HG02870 (cell line): ENCODE results near the gene IGF2BP3.
A peak's percentile ranks its signal among the peaks of the same experiment; 100 is the strongest.

Source experiments
- ATAC-seq: cut with Tn5 transposase; IDR thresholded peaks from one replicate; pipeline ENCODE4 v1.9.1; 2021; ENCODE audit warnings: mild to moderate bottlenecking, moderate library complexity; ENCODE audit not compliant: unreplicated experiment

Gene IGF2BP3

DNA sequence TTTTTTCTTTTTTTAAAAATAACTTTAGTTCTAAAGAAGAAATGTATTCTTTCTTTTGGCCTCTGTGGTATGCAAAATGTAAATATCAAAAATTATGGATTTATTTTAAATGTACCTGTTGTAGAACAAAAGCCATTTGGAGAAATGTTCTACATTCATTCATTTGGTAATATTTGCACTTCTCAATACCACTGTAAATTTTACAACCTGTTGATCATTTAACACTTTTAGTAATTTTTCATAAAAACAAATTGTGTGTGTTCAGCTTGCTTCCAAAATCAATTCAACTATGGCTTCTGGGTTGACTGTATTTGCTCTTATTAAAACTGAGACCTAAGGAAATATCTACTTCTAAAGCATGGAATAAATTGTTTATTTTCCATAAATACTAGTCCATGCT is 2.3 kb upstream of the IGF2BP3 start:
- ATAC-seq = no peak

DNA sequence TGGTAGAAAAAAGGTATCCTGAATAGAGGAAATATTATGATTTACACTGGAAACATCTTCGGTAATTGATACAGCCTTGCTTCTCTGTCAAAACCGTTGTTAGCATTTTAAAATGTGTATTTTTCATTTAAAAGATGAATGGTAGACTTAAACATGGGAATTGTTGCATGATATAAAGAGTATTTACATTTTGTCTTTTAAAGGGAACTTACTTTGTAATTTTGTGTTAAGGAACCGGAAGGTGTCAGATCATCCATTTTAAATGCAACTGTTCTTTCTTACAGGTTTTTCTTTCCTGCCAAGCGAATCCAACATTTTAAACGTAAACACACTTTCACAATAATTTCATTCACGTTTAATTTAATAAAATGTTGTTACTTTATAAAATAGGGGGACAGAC is 1.8 kb upstream of the IGF2BP3 start:
- no peak for ATAC-seq

DNA sequence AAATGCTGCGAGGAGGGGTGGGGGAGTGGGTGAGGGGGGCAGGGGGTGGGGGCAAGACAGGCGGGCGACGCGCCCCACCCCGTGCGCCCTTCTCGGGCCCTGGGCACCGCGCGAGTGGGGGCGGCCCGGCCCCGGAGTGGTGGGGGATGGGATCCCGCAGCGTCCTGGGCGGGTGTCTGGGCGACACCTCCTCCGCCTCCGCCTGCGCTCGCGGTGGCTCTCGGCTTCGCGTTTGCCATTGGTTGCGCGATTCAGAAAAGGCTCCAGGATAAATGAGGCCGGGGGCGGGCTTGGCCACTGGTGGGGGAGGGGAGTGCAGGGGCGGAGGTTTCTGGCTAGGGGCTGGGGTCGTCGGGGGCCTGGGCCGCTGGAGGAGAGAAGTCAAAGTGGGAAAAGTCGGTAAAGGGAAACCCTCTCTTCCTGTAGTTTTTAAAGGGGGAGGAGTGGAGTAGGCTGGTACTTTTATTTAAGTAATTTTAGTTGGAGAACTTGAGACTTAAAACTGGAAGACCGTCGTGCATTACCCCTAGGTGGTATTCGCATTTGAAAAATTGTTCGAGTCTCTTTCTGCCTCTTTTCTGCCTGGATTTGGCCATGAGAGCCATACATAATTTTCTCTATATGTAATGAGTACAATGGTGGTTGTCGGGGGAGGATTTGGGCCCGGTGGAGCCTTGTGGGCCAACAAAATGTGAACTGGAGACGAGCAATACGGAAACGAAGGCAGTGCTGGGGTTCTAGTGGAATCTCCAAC is 992 bp upstream of the IGF2BP3 start:
- ATAC-seq = no peak

DNA sequence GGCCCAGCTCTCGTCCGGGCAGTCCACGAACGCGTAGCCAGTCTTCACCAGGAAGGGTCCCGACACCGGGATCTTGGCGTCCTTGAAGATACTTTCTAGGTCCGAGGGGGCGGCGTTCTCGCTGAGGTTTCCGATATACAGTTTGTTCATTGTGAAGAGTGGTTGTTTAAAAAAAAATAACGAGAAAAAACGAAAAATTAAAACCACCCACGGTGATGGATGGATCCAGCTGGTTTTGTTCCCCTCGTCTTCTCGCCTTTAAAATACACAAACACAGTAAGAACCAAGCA is 385 bp downstream of the IGF2BP3 start:
- ATAC-seq = no peak

DNA sequence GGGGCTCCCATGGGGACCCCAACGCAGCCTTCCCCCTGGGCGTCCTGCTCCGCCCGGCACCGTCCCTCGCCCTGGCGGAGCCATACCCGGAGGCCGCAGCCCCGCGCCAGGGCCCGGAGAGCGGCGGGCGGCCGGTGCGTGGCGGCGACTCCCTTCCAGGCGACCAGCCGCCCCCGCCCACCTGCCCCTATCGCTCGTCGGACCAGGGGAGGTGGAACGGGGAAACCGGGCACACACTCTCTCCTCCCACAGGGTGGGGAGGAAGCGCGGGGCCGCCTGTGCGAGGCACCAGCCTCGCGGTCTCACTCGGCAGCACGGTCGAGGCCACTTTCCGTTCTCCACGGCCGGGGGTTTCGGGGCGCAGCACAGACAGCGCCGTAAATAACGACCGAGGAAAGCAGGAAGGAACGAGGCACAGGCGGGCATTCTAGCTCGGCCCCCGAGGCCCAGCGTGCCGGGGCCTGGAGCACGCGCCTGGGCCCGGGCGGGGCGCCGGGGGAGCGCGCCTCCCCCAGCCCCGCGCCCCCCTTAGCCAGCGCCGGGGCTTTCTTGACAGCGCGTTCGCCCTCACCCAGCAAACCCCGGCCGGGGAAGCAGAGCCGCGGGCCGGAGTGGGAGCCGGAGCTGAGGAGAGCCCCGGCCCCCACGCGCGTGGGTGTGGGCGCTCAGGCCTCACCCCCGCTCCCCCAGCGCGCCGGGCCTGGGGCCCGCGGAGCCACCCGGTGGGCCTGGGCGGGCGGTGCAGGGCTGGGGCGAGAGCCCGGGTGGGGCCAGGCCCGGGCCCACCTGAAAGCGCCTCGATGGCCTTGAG is 936 bp downstream of the IGF2BP3 start:
- ATAC-seq = no peak

DNA sequence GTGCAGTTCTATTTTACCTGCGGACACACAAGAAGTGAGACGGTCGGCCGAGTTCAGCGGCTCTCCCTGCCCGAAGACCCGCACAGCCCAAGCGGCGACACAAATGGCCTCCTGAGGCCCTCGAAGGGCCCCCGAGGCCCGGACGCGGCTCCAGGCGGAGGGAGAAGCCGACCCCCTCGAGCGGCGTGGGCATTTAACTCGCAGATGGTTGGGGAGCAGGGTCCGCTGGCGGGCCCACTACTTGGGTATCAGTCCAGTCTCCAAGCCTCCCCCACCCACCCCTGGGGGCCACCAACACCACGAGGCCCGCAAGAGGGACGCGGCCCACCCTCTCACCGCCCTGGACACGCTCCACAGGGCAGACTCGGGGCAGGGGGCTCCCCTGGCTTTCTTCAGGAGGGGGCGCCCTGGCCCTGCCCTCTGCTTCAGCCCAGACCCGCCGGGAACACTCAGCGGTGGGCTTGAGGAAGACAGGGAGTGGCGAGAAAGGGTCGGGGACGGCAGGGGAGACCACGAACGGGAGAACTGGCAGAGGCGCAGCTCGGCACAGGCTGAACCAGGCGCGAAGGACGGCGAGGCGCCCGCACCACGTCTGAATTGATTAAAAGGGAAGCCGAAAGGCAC is 1.7 kb downstream of the IGF2BP3 start:
- no peak for ATAC-seq

DNA sequence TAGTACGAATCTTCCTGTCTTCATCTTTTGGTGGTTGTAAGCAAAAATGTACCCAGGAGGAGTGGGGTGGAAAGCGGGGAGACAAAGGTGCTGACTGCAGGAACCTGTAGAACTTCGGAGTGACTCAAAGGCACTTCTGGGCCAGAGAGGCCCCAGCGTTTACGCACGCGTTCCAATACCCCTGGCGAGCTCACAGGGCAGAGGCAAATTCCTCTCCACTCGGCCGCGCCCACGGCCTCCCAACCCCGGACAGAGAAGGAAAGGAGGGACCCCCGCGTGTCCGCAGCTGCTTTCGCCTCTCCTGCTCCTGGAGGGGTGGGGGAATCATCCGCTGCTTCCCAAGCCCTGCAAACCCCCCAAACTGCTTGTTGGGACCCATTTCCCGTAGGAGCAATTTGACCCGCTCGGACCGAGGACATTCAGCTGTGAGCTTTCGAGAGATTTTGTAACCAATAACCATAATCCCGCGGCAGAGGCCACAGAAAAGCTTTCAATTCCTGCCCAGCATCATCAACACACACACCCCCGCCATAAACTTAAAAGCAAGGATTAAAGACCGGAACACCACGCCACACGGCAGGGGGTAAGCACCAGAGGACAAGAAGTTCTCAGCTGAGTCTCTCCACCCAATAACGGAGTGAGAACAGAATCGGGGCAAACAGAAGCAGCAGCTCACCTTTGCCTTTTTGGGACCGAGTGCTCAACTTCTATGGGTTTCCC is 2.3 kb downstream of the IGF2BP3 start:
- ATAC-seq = no peak

DNA sequence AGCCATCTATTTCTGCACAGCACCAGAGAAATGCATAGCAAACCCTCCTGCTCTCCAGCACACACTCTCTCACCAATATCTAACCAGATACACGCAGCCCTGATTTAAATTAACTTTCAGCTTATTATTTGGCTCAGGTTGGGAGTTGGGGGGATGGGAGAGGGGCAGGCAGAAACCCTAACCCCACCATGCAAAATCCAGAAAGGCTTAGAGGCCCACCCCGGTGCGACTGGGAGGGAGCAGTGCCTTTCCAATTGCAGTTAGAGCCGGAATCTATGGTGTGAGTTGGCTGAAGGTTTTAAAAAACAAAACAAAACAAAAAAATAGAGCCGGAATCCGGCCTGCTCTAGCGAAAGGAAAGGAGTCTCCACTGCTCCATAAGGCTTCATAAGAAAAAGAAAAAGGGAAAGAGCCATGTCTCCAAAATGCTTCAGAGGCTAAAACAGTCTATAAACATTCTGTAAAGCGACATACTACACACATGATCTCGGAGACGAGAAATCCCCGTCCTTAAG is 2.9 kb downstream of the IGF2BP3 start:
- no peak for ATAC-seq

DNA sequence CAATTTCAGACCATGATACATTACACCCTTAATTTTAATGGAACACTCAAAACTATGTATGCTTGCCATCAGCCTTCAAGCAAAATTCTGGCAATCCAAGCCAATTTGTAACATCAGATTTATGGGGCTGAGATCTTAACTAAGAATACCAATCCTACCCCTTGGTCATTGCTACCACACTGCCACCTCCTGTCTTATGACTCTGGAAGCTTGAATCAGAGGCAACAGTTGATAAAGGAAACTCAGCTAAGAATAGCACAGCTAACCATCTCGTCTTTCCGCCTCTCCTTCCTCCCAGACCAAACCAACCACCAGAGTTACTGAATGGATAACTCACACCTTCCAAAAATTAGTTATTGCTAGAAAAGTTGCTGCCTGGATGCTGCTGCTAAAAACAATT is 7.4 kb downstream of the IGF2BP3 start:
- ATAC-seq = no peak

DNA sequence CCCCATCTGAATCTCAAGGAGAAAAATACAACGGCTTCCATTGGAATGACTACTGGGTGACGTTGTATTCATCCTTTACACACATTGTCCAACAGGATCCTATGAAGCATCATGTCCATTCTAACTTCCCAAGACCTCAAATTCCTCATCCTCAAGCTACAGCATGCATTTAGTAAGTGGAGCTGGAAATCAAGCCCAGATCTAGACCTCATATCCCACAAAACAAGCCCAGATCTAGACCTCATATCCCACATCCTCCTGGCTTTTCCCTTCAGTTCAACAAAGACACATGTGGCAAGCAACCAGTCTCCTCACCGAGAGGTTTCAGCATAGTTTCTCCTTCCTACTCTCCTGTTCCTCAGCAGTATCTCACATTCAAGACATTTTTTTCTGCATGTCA is 12.2 kb downstream of the IGF2BP3 start:
- ATAC-seq = no peak

DNA sequence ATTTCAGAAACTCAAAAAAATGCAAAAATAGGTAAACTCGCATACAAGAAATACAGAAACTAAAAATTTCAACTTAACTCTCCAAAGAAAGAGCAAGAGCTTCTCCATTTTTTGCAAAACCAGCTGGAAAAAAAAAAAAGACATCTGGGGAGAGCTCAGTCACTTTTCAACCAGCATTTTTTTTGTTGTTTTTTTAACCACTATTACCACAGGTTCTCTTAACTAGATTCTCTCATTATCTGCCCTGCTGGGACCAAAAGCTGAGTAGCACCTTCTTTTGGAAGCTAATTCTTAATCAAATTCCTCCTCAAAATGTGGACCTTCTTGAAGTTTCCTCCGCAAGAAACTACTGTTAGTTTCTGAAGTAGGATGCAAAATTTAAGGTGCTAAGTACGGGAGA is 14.2 kb downstream of the IGF2BP3 start:
- no peak for ATAC-seq

DNA sequence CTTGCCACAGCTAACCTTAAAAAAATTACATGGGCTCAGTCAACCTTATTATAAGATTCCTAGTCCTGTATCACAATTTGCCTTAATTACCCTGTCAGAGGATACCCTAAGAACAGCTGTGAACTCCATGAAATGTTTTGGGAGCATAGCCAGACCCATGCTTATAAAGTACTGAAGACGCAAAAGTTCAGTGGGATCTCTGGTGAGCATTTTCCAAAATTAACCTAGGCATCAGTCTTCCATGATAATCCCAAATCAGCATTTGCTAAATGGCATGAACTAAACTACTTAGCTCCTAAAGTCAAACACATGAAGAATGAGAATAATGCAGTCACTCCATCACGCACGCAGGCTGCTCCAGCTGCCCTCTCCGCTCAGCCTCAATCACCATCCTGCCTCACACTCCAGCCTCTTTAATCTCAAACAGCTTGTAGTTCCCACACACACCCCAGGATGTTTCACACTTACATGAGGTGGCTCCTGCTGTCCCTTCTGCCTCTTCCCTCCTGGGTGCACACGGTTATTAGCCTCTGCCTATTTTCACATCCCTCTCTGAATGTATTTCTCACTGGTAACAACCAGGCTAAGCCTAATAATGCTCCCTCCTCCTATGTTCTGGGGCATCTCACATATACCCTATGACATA is 15.3 kb downstream of the IGF2BP3 start:
- no peak for ATAC-seq

DNA sequence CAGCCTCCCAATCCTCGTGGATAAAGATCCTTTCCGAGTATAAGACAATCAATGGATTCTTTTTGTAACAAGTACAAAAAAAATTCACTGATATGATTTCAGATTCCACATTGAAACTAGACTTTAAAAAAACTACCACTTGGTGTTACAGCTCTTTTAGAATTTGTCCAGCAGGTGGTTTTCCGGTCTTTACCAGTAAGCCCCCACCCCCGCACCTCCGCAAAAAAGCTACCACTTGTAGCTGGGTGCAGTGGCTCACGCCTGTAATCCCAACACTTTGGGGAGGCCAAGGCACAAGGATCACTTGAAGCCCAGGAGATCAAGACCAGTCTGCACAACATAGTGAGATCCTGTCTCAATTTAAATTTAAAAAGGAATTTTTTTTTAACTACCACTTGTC is 19.8 kb downstream of the IGF2BP3 start:
- no peak for ATAC-seq

DNA sequence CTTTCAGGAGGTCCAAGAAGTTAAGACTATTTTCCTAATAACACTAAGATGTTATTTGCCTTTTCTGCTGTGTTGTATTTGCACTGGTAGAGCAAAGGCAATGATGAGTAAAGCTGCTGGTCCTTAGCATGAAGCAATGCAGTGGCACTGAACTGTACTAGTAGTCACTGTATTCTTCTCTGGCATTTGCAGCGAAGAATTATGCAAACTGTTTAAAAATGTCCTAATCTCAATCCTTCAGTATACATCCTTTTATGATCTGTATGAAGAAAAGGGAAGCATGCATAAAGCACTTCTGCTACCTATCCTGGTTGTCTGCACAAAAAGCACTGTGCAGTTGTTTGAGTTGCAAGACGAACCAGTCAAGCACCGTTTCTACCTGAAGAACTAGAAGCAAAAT is 20.4 kb downstream of the IGF2BP3 start:
- ATAC-seq = no peak

DNA sequence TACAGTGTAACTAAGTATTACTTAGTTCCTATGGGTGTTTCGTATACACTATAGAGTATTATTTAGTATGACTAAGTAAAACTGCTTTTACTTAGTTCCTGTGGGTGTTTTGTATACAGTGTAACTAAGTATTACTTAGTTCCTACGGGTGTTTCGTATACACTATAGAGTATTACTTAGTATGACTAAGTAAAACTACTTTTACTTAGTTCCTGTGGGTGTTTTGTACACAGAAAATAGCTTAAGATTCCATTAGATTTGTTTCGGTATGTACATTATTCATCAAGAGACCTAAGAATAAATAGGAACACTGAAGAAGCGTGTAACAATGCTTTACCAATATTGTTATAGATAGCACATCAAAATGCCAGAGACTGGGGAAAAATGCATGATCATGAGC is 25.0 kb downstream of the IGF2BP3 start:
- peak; percentile 49 for ATAC-seq

DNA sequence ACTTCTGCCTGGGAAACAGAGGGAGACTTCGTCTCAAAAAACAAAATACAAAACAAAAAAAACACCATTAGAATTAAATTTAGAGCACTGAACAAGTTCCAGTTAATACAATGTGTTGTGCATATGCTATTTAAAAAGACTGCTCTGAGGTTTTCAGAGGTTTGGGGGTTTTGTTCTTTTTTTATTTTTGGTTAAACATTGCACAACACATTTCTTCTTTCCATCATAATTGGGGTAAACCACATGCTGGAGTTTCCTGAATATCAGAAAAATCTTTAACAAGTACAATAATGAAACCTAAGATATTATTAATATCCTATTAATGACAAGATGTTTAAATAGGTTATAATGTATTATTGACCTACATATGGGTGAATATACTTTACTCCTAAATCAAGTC is 26.3 kb downstream of the IGF2BP3 start:
- no peak for ATAC-seq

DNA sequence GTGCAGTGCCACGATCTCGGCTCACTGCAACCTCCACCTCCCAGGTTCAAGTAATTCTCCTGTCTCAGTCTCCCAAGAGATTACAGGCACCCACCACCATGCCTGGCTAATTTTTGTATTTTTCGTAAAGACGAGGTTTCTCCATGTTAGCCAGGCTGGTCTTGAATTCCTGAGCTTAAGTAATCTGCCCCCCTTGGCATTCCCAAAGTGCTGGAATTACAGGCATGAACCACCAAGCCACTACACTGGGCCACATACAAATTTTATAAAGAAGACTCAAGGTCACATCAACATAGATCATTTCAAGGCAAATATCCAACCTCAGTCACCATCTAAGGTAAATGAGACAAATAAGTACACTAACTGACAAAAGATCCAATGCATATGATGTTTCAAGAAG is 32.1 kb downstream of the IGF2BP3 start:
- no peak for ATAC-seq

DNA sequence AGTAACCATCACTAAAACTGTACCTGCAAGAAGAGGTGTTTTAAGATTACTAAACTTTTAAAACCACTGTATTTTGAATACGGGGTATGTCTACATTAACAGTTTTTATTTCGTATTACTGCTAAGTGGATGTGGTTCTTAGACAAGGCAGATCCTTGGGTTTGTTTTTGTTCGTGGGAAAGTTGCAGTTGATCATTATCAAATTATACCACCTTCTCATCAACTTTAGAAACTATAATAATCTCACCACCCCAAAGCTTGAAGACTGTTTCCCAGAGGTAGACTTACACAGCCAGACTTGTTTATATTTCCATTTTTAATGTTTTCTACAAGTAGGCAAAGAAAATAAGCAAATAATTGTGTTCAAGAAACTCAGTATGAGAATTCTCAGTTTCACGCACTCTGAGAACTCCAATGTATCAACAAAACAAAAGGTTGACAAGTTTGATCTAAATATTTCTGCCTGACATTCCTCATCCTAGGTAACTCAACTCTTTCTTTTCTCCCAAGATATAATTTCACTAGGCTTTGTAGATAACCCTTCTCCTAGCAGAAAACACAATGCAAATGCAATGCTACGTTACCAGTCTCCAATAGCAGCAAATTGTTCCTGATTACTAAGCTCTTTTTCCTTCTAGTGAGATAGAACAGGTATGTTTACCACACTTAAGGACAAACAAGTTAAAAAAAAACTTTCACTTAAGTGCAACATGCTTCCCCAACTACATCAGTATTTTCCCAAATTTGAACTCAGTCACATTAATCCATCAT is 36.0 kb downstream of the IGF2BP3 start:
- no peak for ATAC-seq

DNA sequence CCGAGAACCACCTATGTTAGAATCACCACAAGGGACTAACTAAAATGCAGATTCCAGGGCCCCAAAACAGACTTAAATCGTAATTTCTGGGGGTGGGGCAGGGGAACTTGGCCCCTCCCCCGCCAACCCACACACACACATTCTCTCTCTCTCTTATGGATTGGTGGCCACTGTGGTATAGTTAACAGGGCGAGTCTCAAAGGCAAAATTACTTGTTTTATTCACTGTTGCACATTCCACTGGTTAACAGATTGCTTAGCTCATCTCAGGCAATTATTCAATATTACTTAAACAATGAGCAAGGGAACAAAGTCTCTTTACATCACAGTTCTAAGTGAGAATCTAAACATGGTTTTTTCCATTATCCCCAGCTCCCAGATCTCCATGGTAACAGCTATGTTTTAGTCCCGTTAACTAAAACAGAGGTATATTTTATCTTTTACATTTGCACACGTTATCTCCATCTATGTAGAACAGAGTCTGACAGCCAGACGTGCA is 38.5 kb downstream of the IGF2BP3 start:
- ATAC-seq = no peak

DNA sequence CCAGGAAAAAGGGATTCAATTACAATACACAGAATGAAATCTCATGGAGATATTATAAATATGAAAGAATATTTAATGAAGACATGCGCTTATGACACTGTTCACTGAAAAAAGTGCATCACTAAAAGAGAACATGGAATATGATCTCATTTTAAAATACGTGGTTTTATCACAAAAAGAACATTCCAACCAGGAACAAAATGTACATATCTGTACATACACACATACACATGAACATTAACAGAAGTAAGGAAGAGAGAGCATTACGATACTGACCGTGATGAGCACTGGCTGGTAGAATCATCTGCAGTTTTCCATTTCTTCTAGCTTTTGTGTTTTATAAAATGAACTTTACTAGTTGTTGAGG is 39.4 kb downstream of the IGF2BP3 start:
- no peak for ATAC-seq
